ENCODE measurements around the gene RNGTT.

DNA sequence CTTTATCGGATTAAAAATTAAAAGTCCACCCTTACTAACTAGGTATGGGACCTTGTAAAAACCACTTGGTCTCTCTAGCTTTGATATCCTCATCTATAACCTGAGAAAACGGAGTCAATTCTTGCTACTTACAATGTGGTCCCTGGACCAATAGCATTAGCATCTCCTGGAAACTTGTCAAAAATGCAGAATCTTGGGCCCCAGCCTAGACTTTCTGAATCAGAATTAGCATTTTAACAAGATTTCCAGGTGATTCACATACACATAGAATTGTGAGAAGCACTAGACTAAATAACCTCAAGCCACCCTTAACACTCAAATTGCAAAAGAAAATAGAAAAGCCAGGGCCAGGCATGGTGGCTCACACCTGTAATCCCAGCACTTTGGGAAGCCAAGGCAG lies 96.6 kb downstream of the RNGTT start:
- no peak for TF ChIP-seq POLR2A (IDR thresholded peaks at IDR 0.05)
- TF ChIP-seq CTCF (IDR thresholded peaks at IDR 0.05) = no peak

Measured in vagina (tissue), 2 donors.